ENCODE measurements around the gene HTN3. TPM values are rescaled to one million over a fixed set of nuclear protein-coding genes. Genes with fewer than 3 reads are reported as not detected.

HTN3 gene
- total RNA-seq = not detected in 2 replicates

GRCh38 chr4:70028159-70028558 lies at the start of gene HTN3:
Gene HTN3, plus strand, starts transcription at chr4:70028459. Its CDS starts 2,282 bp downstream, at chr4:70030741.

GRCh38 chr4:69995526-69996016 lies 32.7 kb upstream of the HTN3 start, which contains the start of gene STATH:
Gene STATH, plus strand, starts transcription at chr4:69995966. Its CDS starts 2,472 bp downstream, at chr4:69998438.

GRCh38 chr4:70050138-70050537 lies 21.9 kb downstream of the HTN3 start, which contains the start of gene HTN1:
Gene HTN1, plus strand, starts transcription at chr4:70050438. Its CDS starts 2,639 bp downstream, at chr4:70053077.

Other genes starting within 250 kb of the HTN3 start
- not detected in 2 replicates for gene SULT1E1, start 168.3 kb upstream of the HTN3 start, total RNA-seq
- not detected in 2 replicates for gene CSN1S1, start 97.4 kb upstream of the HTN3 start, total RNA-seq
- not detected in 2 replicates for gene CSN2, start 62.7 kb upstream of the HTN3 start, total RNA-seq
- gene STATH, start 32.5 kb upstream of the HTN3 start, total RNA-seq = not detected in 2 replicates
- not detected in 2 replicates for gene HTN1, start 22.0 kb downstream of the HTN3 start, total RNA-seq
- gene PRR27, start 125.8 kb downstream of the HTN3 start, total RNA-seq = not detected in 2 replicates
- gene ODAM, start 167.3 kb downstream of the HTN3 start, total RNA-seq = not detected in 2 replicates
- not detected in 2 replicates for gene FDCSP, start 197.7 kb downstream of the HTN3 start, total RNA-seq
- not detected in 2 replicates for gene CSN3, start 214.1 kb downstream of the HTN3 start, total RNA-seq